GM19025 (cell line): ENCODE results near the gene ADGRV1.
"Not testable (repeated sequence)": the region's sequence is repeated elsewhere in the genome, so short reads cannot be mapped to it uniquely, and the experiment has no call there.

Experiments used
- ATAC-seq: cut with Tn5 transposase; IDR thresholded peaks from one replicate; pipeline ENCODE4 v1.9.1; 2021; ENCODE audit warnings: mild to moderate bottlenecking, low read depth, moderate library complexity; ENCODE audit not compliant: unreplicated experiment

Gene ADGRV1

GRCh38 chr5:90703932-90704331 lies 145.3 kb downstream of the ADGRV1 start:
- ATAC-seq = no peak

GRCh38 chr5:90707698-90708097 lies 149.1 kb downstream of the ADGRV1 start:
- ATAC-seq = no peak

- no peak for ATAC-seq
Observed at GRCh38 chr5:90709323-90710155, 150.9 kb downstream of the ADGRV1 start.

- no peak for ATAC-seq
Observed at GRCh38 chr5:90718387-90718786, 159.8 kb downstream of the ADGRV1 start.

GRCh38 chr5:90739567-90739966 lies 181.0 kb downstream of the ADGRV1 start:
- no peak for ATAC-seq

GRCh38 chr5:90740244-90740799 lies 181.7 kb downstream of the ADGRV1 start:
- ATAC-seq = no peak

- no peak for ATAC-seq
Observed at GRCh38 chr5:90741022-90741564, 182.5 kb downstream of the ADGRV1 start.

GRCh38 chr5:90746119-90746518 lies 187.5 kb downstream of the ADGRV1 start:
- ATAC-seq = no peak

GRCh38 chr5:90747175-90747574 lies 188.6 kb downstream of the ADGRV1 start:
- no peak for ATAC-seq

- ATAC-seq = no peak
Observed at GRCh38 chr5:90747693-90748092, 189.1 kb downstream of the ADGRV1 start.

- no peak for ATAC-seq
Observed at GRCh38 chr5:90759119-90759518, 200.5 kb downstream of the ADGRV1 start.

GRCh38 chr5:90767710-90768109 lies 209.1 kb downstream of the ADGRV1 start:
- no peak for ATAC-seq

GRCh38 chr5:90770006-90770541 lies 211.5 kb downstream of the ADGRV1 start:
- ATAC-seq = not testable (repeated sequence)

- ATAC-seq = no peak
Observed at GRCh38 chr5:90777959-90778358, 219.4 kb downstream of the ADGRV1 start.

GRCh38 chr5:90783460-90784333 lies 225.1 kb downstream of the ADGRV1 start:
- ATAC-seq = peak; percentile 92

- ATAC-seq = no peak
Observed at GRCh38 chr5:90786756-90787155, 228.2 kb downstream of the ADGRV1 start.

- ATAC-seq = no peak
Observed at GRCh38 chr5:90792725-90793124, 234.1 kb downstream of the ADGRV1 start.

- no peak for ATAC-seq
Observed at GRCh38 chr5:90793183-90793582, 234.6 kb downstream of the ADGRV1 start.

- not testable (repeated sequence) for ATAC-seq
Observed at GRCh38 chr5:90796919-90797318, 238.3 kb downstream of the ADGRV1 start.

GRCh38 chr5:90800082-90800481 lies 241.5 kb downstream of the ADGRV1 start:
- ATAC-seq = not testable (repeated sequence)

- ATAC-seq = not testable (repeated sequence)
Observed at GRCh38 chr5:90800515-90800914, 241.9 kb downstream of the ADGRV1 start.
